HUES6 (cell line): ENCODE measurements around the gene MYEF2.

Experiments used
- H3K27ac ChIP-seq: 2 replicates; pipeline ENCODE4 v1.7.0; 2013; ENCODE audit warnings: low read depth, mild to moderate bottlenecking, low read length, inconsistent platforms
- H3K27me3 ChIP-seq: 2 replicates; pipeline ENCODE4 v1.6.1; 2013; ENCODE audit warnings: low read length; ENCODE audit not compliant: control insufficient read depth, insufficient read depth
- H3K36me3 ChIP-seq: 2 replicates; pipeline ENCODE4 v1.6.1; 2013; ENCODE audit warnings: low read length; ENCODE audit not compliant: control insufficient read depth, insufficient read depth
- H3K4me1 ChIP-seq: 2 replicates; pipeline ENCODE4 v1.6.1; 2013; ENCODE audit warnings: low read length; ENCODE audit not compliant: control insufficient read depth, insufficient read depth
- H3K4me3 ChIP-seq: 2 replicates; pipeline ENCODE4 v1.5.1; 2013; ENCODE audit warnings: low read depth, low read length
- H3K9ac ChIP-seq: one replicate; pipeline ENCODE4 v1.6.1; 2013; ENCODE audit warnings: mild to moderate bottlenecking, low read length
- H3K9me3 ChIP-seq: 2 replicates; pipeline ENCODE4 v1.6.1; 2013; ENCODE audit warnings: low read depth, low read length; ENCODE audit not compliant: control insufficient read depth, insufficient read depth

The MYEF2 gene

DNA sequence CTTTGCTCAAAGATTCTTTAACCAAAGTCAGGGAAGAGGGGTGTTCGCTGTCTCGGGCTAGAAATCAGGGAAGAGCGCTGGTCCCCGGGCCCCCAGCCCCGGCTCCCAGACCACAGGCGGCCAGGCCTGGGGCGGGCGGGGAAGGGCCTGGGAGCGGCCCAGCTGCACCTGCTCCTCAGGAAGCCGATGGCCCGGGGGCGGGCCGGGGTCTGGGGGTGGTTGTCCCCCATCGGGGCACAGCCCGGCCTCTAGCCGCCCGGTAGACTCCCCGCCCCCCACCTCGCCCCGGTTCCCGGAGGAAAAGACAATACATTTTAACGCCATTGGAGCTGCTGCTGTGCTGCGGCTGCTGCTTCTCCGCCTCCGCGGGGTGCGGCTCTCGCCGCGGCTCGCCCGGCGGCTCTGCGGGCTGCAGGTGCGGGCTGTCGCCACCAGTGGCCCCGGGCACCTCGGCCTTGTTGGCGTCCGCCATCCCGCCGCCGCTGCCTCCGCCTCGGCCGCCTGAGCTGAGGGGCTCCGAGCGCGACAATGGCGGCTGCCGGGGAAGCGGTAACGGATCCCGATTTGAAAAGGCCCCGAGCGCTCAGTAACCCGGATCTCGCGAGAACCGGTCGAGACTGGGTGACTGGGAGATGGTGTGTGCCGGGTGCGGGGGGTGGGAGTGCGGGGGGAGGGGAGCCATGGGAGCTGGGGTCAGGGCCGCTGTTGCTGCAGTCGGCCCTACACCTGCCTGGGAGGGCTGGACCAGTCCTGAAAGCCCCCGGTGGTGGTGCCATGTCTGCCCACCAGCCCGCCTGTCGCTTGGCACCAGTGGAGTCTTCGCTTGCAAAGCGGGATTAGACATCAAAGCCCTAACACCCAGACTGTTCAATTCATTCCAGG is at the start of gene MYEF2:
Gene MYEF2, minus strand, starts transcription at position 530 of the 882 bp plus-strand sequence. Its CDS starts 58 bp downstream, at position 472.
- Histone ChIP-seq H3K4me1 (peaks cover 14% of the 10 kb centered on the region), H3K27ac (peak within 1 kb of the TSS; percentile 97), H3K9me3 (no peaks in the 10 kb centered on the region), H3K27me3 (no peaks in the 10 kb centered on the region), H3K9ac (peak within 1 kb of the TSS; percentile 93), H3K4me3 (peak within 1 kb of the TSS; percentile 70), H3K36me3 (peaks cover 8% of the 10 kb centered on the region; the same call in 1 of the 2 replicates)

- no peak overlapping the region for H3K9ac ChIP-seq
- no peaks in the 10 kb centered on the region for H3K27me3 ChIP-seq
- no peaks in the 10 kb centered on the region for H3K9me3 ChIP-seq
- no peaks in the 10 kb centered on the region for H3K4me1 ChIP-seq
- H3K4me3 ChIP-seq = no peak overlapping the region
- no peak overlapping the region for H3K27ac ChIP-seq
- no peaks in the 10 kb centered on the region for H3K36me3 ChIP-seq
Measured at GRCh38 chr15:48225771-48226170, 47.7 kb upstream of the MYEF2 start.

GRCh38 chr15:48222627-48223026 is 44.5 kb upstream of the MYEF2 start:
- Histone ChIP-seq H3K9me3 (no peaks in the 10 kb centered on the region), H3K36me3 (no peaks in the 10 kb centered on the region), H3K27ac (no peak overlapping the region), H3K4me3 (no peak overlapping the region), H3K27me3 (no peaks in the 10 kb centered on the region), H3K9ac (no peak overlapping the region), H3K4me1 (no peaks in the 10 kb centered on the region)

DNA sequence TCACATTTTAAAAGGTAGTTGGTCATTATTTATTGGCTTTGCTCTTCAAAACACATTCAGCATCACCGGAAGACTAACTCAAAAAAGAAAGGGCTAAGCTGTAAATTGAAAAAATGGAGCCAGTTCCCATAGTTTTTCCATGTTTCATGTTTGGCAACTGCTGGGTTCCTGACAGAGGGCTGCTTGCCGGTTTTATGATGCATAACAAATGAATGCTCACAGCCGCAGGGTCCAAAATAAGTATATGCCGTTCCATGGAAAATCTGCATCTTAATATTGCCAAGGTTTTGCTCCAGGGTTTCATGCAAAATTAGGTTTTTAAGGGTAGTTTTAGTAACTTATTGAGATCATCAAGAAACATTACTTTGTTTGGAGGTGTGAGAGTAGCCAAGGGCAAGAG is 43.8 kb upstream of the MYEF2 start:
- Histone ChIP-seq H3K4me1 (no peaks in the 10 kb centered on the region), H3K9ac (no peak overlapping the region), H3K9me3 (no peaks in the 10 kb centered on the region), H3K4me3 (no peak overlapping the region), H3K27ac (no peak overlapping the region), H3K27me3 (no peaks in the 10 kb centered on the region), H3K36me3 (no peaks in the 10 kb centered on the region)

- H3K9me3 ChIP-seq = no peaks in the 10 kb centered on the region
- no peak overlapping the region for H3K4me3 ChIP-seq
- no peaks in the 10 kb centered on the region for H3K36me3 ChIP-seq
- no peaks in the 10 kb centered on the region for H3K27me3 ChIP-seq
- no peaks in the 10 kb centered on the region for H3K4me1 ChIP-seq
- H3K27ac ChIP-seq = no peak overlapping the region
- no peak overlapping the region for H3K9ac ChIP-seq
Measured at GRCh38 chr15:48221261-48221660, 43.2 kb upstream of the MYEF2 start.

- Histone ChIP-seq H3K9me3 (no peaks in the 10 kb centered on the region), H3K36me3 (no peaks in the 10 kb centered on the region), H3K27me3 (no peaks in the 10 kb centered on the region), H3K27ac (no peak within 1 kb of the TSS), H3K4me3 (no peak within 1 kb of the TSS), H3K9ac (no peak within 1 kb of the TSS), H3K4me1 (peaks cover 6% of the 10 kb centered on the region)
Measured at GRCh38 chr15:48205981-48206380, 27.9 kb upstream of the MYEF2 start, which contains the start of gene SLC12A1. SLC12A1 (plus strand) TSS chr15:48206302; CDS start chr15:48207720, 1,418 bp downstream.

DNA sequence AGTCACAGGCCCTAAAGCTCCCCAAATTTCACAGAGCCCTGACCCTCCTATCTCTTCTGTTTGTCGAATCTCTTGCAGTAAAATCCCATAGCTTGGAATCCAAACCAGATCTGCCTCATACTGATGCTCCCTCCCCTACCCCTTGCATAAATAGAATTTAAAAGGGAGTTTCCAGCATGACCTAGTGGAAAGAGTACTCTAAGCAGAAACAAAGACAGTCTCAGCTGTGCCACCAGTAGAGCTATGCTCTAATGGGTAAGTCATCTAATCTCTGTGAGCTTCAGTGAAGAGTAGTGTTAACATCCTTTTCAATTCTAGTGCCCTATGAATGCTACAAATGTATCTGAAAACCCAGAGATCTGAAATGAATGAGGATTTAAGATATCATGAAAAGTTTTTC is 24.0 kb upstream of the MYEF2 start:
- no peak overlapping the region for H3K4me3 ChIP-seq
- H3K27ac ChIP-seq = no peak overlapping the region
- H3K27me3 ChIP-seq = no peaks in the 10 kb centered on the region
- peaks cover 6% of the 10 kb centered on the region for H3K4me1 ChIP-seq
- no peaks in the 10 kb centered on the region for H3K36me3 ChIP-seq
- H3K9me3 ChIP-seq = no peaks in the 10 kb centered on the region
- no peak overlapping the region for H3K9ac ChIP-seq

- Histone ChIP-seq H3K9ac (no peak within 1 kb of the TSS), H3K9me3 (no peaks in the 10 kb centered on the region), H3K4me3 (peak within 1 kb of the TSS; percentile 64), H3K4me1 (0 out of 2 replicates have a peak, but pooled peaks cover 4% of the 10 kb centered on the region), H3K27me3 (peaks cover 20% of the 10 kb centered on the region), H3K36me3 (no peaks in the 10 kb centered on the region), H3K27ac (no peak within 1 kb of the TSS)
Measured at GRCh38 chr15:48191574-48192225, 13.6 kb upstream of the MYEF2 start, which contains the start of gene CTXN2. CTXN2 (plus strand) TSS chr15:48191665; CDS start chr15:48201301, 9,636 bp downstream.

- H3K27ac ChIP-seq = no peak overlapping the region
- no peaks in the 10 kb centered on the region for H3K36me3 ChIP-seq
- H3K9ac ChIP-seq = no peak overlapping the region
- H3K4me1 ChIP-seq = 0 out of 2 replicates have a peak, but pooled peaks cover 4% of the 10 kb centered on the region
- H3K27me3 ChIP-seq = peaks cover 20% of the 10 kb centered on the region
- no peaks in the 10 kb centered on the region for H3K9me3 ChIP-seq
- H3K4me3 ChIP-seq = peak overlapping the region; percentile 64
Measured at GRCh38 chr15:48190932-48191573, 13.0 kb upstream of the MYEF2 start.

DNA sequence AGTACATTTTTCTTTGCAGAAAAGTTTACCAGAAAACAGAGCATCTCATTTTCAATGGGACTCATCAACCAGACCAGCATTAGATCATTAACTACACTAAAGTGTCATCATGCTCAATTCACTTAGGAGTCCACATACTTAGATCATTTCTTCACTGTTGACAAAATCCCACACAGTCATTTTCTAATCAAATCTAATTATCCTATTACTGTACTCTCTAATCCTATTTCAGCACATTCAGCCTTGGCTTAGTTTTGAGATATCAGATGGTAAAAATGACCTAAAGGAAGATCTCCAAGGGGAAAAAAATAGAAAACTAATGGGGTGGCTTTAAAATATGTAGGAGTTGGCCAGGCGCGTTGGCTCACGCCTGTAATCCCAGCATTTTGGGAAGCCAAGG is 8.2 kb upstream of the MYEF2 start:
- Histone ChIP-seq H3K9me3 (no peaks in the 10 kb centered on the region), H3K36me3 (no peaks in the 10 kb centered on the region), H3K27ac (no peak overlapping the region), H3K9ac (no peak overlapping the region), H3K4me3 (no peak overlapping the region), H3K4me1 (0 out of 2 replicates have a peak, but pooled peaks cover 4% of the 10 kb centered on the region), H3K27me3 (peaks cover 2% of the 10 kb centered on the region)
